Measurements from ENCODE around the gene RERE.

The RERE gene

GRCh38 chr1:8702850-8703810 is 114.3 kb downstream of the RERE start (continued):
- TF ChIP-seq ZNF341 (tag by site-specific recombination; IDR thresholded peaks at IDR 0.05; ENCODE audit: low read depth) (0 out of 2 replicates have a peak, but pooled peaks have one; percentile 31), ZNF280D (tag by site-specific recombination; IDR thresholded peaks at IDR 0.05) (no peak), ZNF830 (tag by site-specific recombination; IDR thresholded peaks at IDR 0.05; ENCODE audit: low read depth) (no peak), PRDM2 (tag by site-specific recombination; IDR thresholded peaks at IDR 0.05; ENCODE audit: borderline replicate concordance) (no peak), ZNF366 (tag by site-specific recombination; conservative IDR thresholded peaks at IDR 0.05) (peak; percentile 70), ZNF221 (tag by site-specific recombination; IDR thresholded peaks at IDR 0.05; ENCODE audit: borderline replicate concordance) (peak; percentile 62; the same call in 1 of the 2 replicates), ZNF350 (tag by site-specific recombination; IDR thresholded peaks at IDR 0.05) (no peak), ZNF157 (tag by site-specific recombination; IDR thresholded peaks at IDR 0.05) (no peak), HOXA7 (CRISPR knock-in tag; IDR thresholded peaks at IDR 0.05; ENCODE audit: borderline replicate concordance) (no peak), ZNF19 (tag by site-specific recombination; IDR thresholded peaks at IDR 0.05; ENCODE audit: low read depth) (no peak), ZNF426 (tag by site-specific recombination; IDR thresholded peaks at IDR 0.05) (no peak), ZNF37A (tag by site-specific recombination; IDR thresholded peaks at IDR 0.05) (peak; percentile 39; the same call in 1 of the 2 replicates), SP2 (tag by site-specific recombination; IDR thresholded peaks at IDR 0.05) (peak; percentile 80), GLI4 (tag by site-specific recombination; IDR thresholded peaks at IDR 0.05) (no peak), ZNF544 (tag by site-specific recombination; IDR thresholded peaks at IDR 0.05) (no peak), GLIS1 (tag by site-specific recombination; IDR thresholded peaks at IDR 0.05) (peak; percentile 84), ZNF148 (tag by site-specific recombination; IDR thresholded peaks at IDR 0.05; ENCODE audit: borderline replicate concordance) (no peak), ZNF791 (tag by site-specific recombination; IDR thresholded peaks at IDR 0.05) (no peak), KLF10 (tag by site-specific recombination; IDR thresholded peaks at IDR 0.05) (peak; percentile 88), ZBTB11 (tag by site-specific recombination; conservative IDR thresholded peaks at IDR 0.05; ENCODE audit: low read depth) (peak; percentile 27; the same call in 1 of the 2 replicates), ZNF843 (tag by site-specific recombination; IDR thresholded peaks at IDR 0.05) (peak; percentile 64), SCRT2 (tag by site-specific recombination; IDR thresholded peaks at IDR 0.05) (no peak), ZNF266 (tag by site-specific recombination; IDR thresholded peaks at IDR 0.05; ENCODE audit: low read depth) (no peak), ZNF394 (tag by site-specific recombination; IDR thresholded peaks at IDR 0.05; ENCODE audit: borderline replicate concordance) (no peak; the same call in 1 of the 2 replicates)

All from HEK293 (cell line).